ENCODE data around the gene MVD. TPM values are rescaled to one million over a fixed set of nuclear protein-coding genes. Genes with fewer than 3 reads are reported as not detected.

Gene MVD
- total RNA-seq, 1 donor from 2014 or later, result 14.1 TPM

- Histone ChIP-seq H3K36me3 (ENCODE audit: control insufficient read depth in 3 of 3, insufficient read depth in 3 of 3, low read length in 3 of 3) (peaks cover 6 to 24% (median 22%) of the 10 kb centered on the region in 3 donors), H3K4me3 (ENCODE audit: low read length in 3 of 3) (no peak overlapping the region), H3K4me1 (ENCODE audit: control insufficient read depth in 3 of 3, insufficient read depth in 3 of 3, low read length in 3 of 3) (peaks cover 37 to 62% (median 41%) of the 10 kb centered on the region in 3 donors), H3K9me3 (ENCODE audit: control insufficient read depth in 3 of 3, low read length in 3 of 3) (no peaks in the 10 kb centered on the region), H3K9ac (ENCODE audit: low read depth in 1 of 3, low read length in 3 of 3) (peak overlapping the region in 2 of 3 donors; percentile 25 to 45), H3K27me3 (ENCODE audit: control insufficient read depth in 3 of 3, insufficient read depth in 3 of 3, low read length in 3 of 3) (no peaks in the 10 kb centered on the region), H3K27ac (ENCODE audit: low read depth, low read length) (peak overlapping the region; percentile 55)
Measured at GRCh38 chr16:88703486-88704309, 40.8 kb upstream of the MVD start.

GRCh38 chr16:88702371-88703210, 39.7 kb upstream of the MVD start:
- Histone ChIP-seq H3K36me3 (ENCODE audit: control insufficient read depth in 3 of 3, insufficient read depth in 3 of 3, low read length in 3 of 3) (peaks cover 15 to 30% (median 28%) of the 10 kb centered on the region in 3 donors), H3K9me3 (ENCODE audit: control insufficient read depth in 3 of 3, low read length in 3 of 3) (no peaks in the 10 kb centered on the region), H3K27me3 (ENCODE audit: control insufficient read depth in 3 of 3, insufficient read depth in 3 of 3, low read length in 3 of 3) (no peaks in the 10 kb centered on the region), H3K4me1 (ENCODE audit: control insufficient read depth in 3 of 3, insufficient read depth in 3 of 3, low read length in 3 of 3) (peaks cover 36 to 53% (median 38%) of the 10 kb centered on the region in 3 donors), H3K27ac (ENCODE audit: low read depth, low read length) (peak overlapping the region; percentile 55), H3K4me3 (ENCODE audit: low read length in 3 of 3) (no peak overlapping the region), H3K9ac (ENCODE audit: low read depth in 1 of 3, low read length in 3 of 3) (peak overlapping the region in 1 of 3 donors; percentile 50)

- peak overlapping the region in 1 of 3 donors; percentile 22 for H3K4me3 ChIP-seq (ENCODE audit: low read length in 3 of 3)
- H3K36me3 ChIP-seq (ENCODE audit: control insufficient read depth in 3 of 3, insufficient read depth in 3 of 3, low read length in 3 of 3), result peaks cover 20 to 36% (median 31%) of the 10 kb centered on the region in 3 donors
- peak overlapping the region; percentile 19 for H3K27ac ChIP-seq (ENCODE audit: low read depth, low read length)
- H3K9me3 ChIP-seq (ENCODE audit: control insufficient read depth in 3 of 3, low read length in 3 of 3), result no peaks in the 10 kb centered on the region
- peaks cover 28 to 45% (median 30%) of the 10 kb centered on the region in 3 donors for H3K4me1 ChIP-seq (ENCODE audit: control insufficient read depth in 3 of 3, insufficient read depth in 3 of 3, low read length in 3 of 3)
- peak overlapping the region in 1 of 3 donors; percentile 50 for H3K9ac ChIP-seq (ENCODE audit: low read depth in 1 of 3, low read length in 3 of 3)
- H3K27me3 ChIP-seq (ENCODE audit: control insufficient read depth in 3 of 3, insufficient read depth in 3 of 3, low read length in 3 of 3), result no peaks in the 10 kb centered on the region
Measured at GRCh38 chr16:88701581-88702370, 38.9 kb upstream of the MVD start.

GRCh38 chr16:88700636-88701482, 38.0 kb upstream of the MVD start:
- Histone ChIP-seq H3K27me3 (ENCODE audit: control insufficient read depth in 3 of 3, insufficient read depth in 3 of 3, low read length in 3 of 3) (no peaks in the 10 kb centered on the region), H3K9me3 (ENCODE audit: control insufficient read depth in 3 of 3, low read length in 3 of 3) (no peaks in the 10 kb centered on the region), H3K4me3 (ENCODE audit: low read length in 3 of 3) (no peak overlapping the region), H3K27ac (ENCODE audit: low read depth, low read length) (peak overlapping the region; percentile 19), H3K36me3 (ENCODE audit: control insufficient read depth in 3 of 3, insufficient read depth in 3 of 3, low read length in 3 of 3) (peaks cover 20 to 36% (median 31%) of the 10 kb centered on the region in 3 donors), H3K9ac (ENCODE audit: low read depth in 1 of 3, low read length in 3 of 3) (peak overlapping the region in 2 of 3 donors; percentile 14 to 50), H3K4me1 (ENCODE audit: control insufficient read depth in 3 of 3, insufficient read depth in 3 of 3, low read length in 3 of 3) (peaks cover 28 to 45% (median 31%) of the 10 kb centered on the region in 3 donors)

GRCh38 chr16:88700322-88700635, 37.4 kb upstream of the MVD start:
- H3K27me3 ChIP-seq (ENCODE audit: control insufficient read depth in 3 of 3, insufficient read depth in 3 of 3, low read length in 3 of 3), result no peaks in the 10 kb centered on the region
- no peak overlapping the region for H3K27ac ChIP-seq (ENCODE audit: low read depth, low read length)
- no peaks in the 10 kb centered on the region for H3K9me3 ChIP-seq (ENCODE audit: control insufficient read depth in 3 of 3, low read length in 3 of 3)
- peaks cover 20 to 36% (median 31%) of the 10 kb centered on the region in 3 donors for H3K36me3 ChIP-seq (ENCODE audit: control insufficient read depth in 3 of 3, insufficient read depth in 3 of 3, low read length in 3 of 3)
- peaks cover 30 to 49% (median 34%) of the 10 kb centered on the region in 3 donors for H3K4me1 ChIP-seq (ENCODE audit: control insufficient read depth in 3 of 3, insufficient read depth in 3 of 3, low read length in 3 of 3)
- H3K4me3 ChIP-seq (ENCODE audit: low read length in 3 of 3), result no peak overlapping the region
- peak overlapping the region in 1 of 3 donors; percentile 14 for H3K9ac ChIP-seq (ENCODE audit: low read depth in 1 of 3, low read length in 3 of 3)

GRCh38 chr16:88699180-88699579, 36.3 kb upstream of the MVD start:
- Histone ChIP-seq H3K27ac (ENCODE audit: low read depth, low read length) (no peak overlapping the region), H3K27me3 (ENCODE audit: control insufficient read depth in 3 of 3, insufficient read depth in 3 of 3, low read length in 3 of 3) (no peaks in the 10 kb centered on the region), H3K9ac (ENCODE audit: low read depth in 1 of 3, low read length in 3 of 3) (no peak overlapping the region), H3K36me3 (ENCODE audit: control insufficient read depth in 3 of 3, insufficient read depth in 3 of 3, low read length in 3 of 3) (peaks cover 20 to 36% (median 31%) of the 10 kb centered on the region in 3 donors), H3K4me1 (ENCODE audit: control insufficient read depth in 3 of 3, insufficient read depth in 3 of 3, low read length in 3 of 3) (peaks cover 25 to 43% (median 29%) of the 10 kb centered on the region in 3 donors), H3K9me3 (ENCODE audit: control insufficient read depth in 3 of 3, low read length in 3 of 3) (no peaks in the 10 kb centered on the region), H3K4me3 (ENCODE audit: low read length in 3 of 3) (no peak overlapping the region)

GRCh38 chr16:88698646-88699045, 35.8 kb upstream of the MVD start:
- Histone ChIP-seq H3K9ac (ENCODE audit: low read depth in 1 of 3, low read length in 3 of 3) (no peak overlapping the region), H3K9me3 (ENCODE audit: control insufficient read depth in 3 of 3, low read length in 3 of 3) (no peaks in the 10 kb centered on the region), H3K36me3 (ENCODE audit: control insufficient read depth in 3 of 3, insufficient read depth in 3 of 3, low read length in 3 of 3) (peaks cover 20 to 36% (median 31%) of the 10 kb centered on the region in 3 donors), H3K4me1 (ENCODE audit: control insufficient read depth in 3 of 3, insufficient read depth in 3 of 3, low read length in 3 of 3) (peaks cover 21 to 38% (median 25%) of the 10 kb centered on the region in 3 donors), H3K27ac (ENCODE audit: low read depth, low read length) (no peak overlapping the region), H3K4me3 (ENCODE audit: low read length in 3 of 3) (no peak overlapping the region), H3K27me3 (ENCODE audit: control insufficient read depth in 3 of 3, insufficient read depth in 3 of 3, low read length in 3 of 3) (no peaks in the 10 kb centered on the region)

GRCh38 chr16:88697831-88698615, 35.1 kb upstream of the MVD start:
- H3K9me3 ChIP-seq (ENCODE audit: control insufficient read depth in 3 of 3, low read length in 3 of 3), result no peaks in the 10 kb centered on the region
- H3K9ac ChIP-seq (ENCODE audit: low read depth in 1 of 3, low read length in 3 of 3), result no peak overlapping the region
- H3K27me3 ChIP-seq (ENCODE audit: control insufficient read depth in 3 of 3, insufficient read depth in 3 of 3, low read length in 3 of 3), result no peaks in the 10 kb centered on the region
- no peak overlapping the region for H3K27ac ChIP-seq (ENCODE audit: low read depth, low read length)
- peaks cover 20 to 36% (median 31%) of the 10 kb centered on the region in 3 donors for H3K36me3 ChIP-seq (ENCODE audit: control insufficient read depth in 3 of 3, insufficient read depth in 3 of 3, low read length in 3 of 3)
- H3K4me3 ChIP-seq (ENCODE audit: low read length in 3 of 3), result no peak overlapping the region
- H3K4me1 ChIP-seq (ENCODE audit: control insufficient read depth in 3 of 3, insufficient read depth in 3 of 3, low read length in 3 of 3), result peaks cover 18 to 37% (median 23%) of the 10 kb centered on the region in 3 donors
